AG09309 (cell line): ENCODE results near the gene C6orf58.
A peak's percentile ranks its signal among the peaks of the same experiment; 100 is the strongest.

Source experiments
- DNase-seq: peaks from one replicate; pipeline ENCODE4 v3.0.0-alpha.2; 2010; ENCODE audit warnings: low read depth
- H3K4me3 ChIP-seq: 2 replicates; pipeline ENCODE4 v1.5.1; 2011; ENCODE audit warnings: mild to moderate bottlenecking, low read depth, low read length, moderate library complexity; ENCODE audit not compliant: control insufficient read depth
- CTCF ChIP-seq: IDR thresholded peaks from 2 replicates; pipeline ENCODE4 v1.5.1; 2011; ENCODE audit warnings: mild to moderate bottlenecking, low read depth, low read length, inconsistent platforms; ENCODE audit not compliant: insufficient read depth, control insufficient read depth; ENCODE audit errors: missing control alignments

C6orf58 gene

GRCh38 chr6:127608554-127609270, 31.7 kb downstream of the C6orf58 start:
- no peak overlapping the region for H3K4me3 ChIP-seq
- no peak for TF ChIP-seq CTCF
- DNase-seq: no peak

GRCh38 chr6:127618729-127619128, 41.8 kb downstream of the C6orf58 start:
- no peak for TF ChIP-seq CTCF
- no peak overlapping the region for H3K4me3 ChIP-seq
- no peak for DNase-seq

GRCh38 chr6:127630800-127631199, 53.8 kb downstream of the C6orf58 start:
- TF ChIP-seq CTCF: no peak
- H3K4me3 ChIP-seq: no peak overlapping the region
- no peak for DNase-seq

GRCh38 chr6:127634178-127634577, 57.2 kb downstream of the C6orf58 start:
- TF ChIP-seq CTCF: no peak
- no peak for DNase-seq
- H3K4me3 ChIP-seq: no peak overlapping the region

- no peak for TF ChIP-seq CTCF
- DNase-seq: no peak
- no peak overlapping the region for H3K4me3 ChIP-seq
These were observed 58.1 kb downstream of the C6orf58 start for GRCh38 chr6:127635091-127635490.

- TF ChIP-seq CTCF: no peak
- H3K4me3 ChIP-seq: no peak overlapping the region
- peak; percentile 46 for DNase-seq
These were observed 60.9 kb downstream of the C6orf58 start for GRCh38 chr6:127637830-127638409.
